DND-41 (cell line): Measurements from ENCODE around the gene MGAT4C.

Experiments
- ATAC-seq: fragments of 200-7000 bp; cut with Tn5 transposase; 3 replicates; pipeline ENCODE4 v1.9.1; 2021; ENCODE audit warnings: low read depth; ENCODE audit not compliant: insufficient read depth
- DNase-seq: peaks from one replicate; pipeline ENCODE4 v3.0.0-alpha.2; 2020
- H2AFZ ChIP-seq: 2 replicates; pipeline ENCODE4 v1.6.0; 2012; ENCODE audit warnings: low read depth, low read length
- H3K27ac ChIP-seq: 2 replicates; pipeline ENCODE4 v1.5.1; 2012; ENCODE audit warnings: low read length, inconsistent platforms
- H3K27me3 ChIP-seq: fragments of 200-600 bp; sonication (generic); 2 replicates; pipeline ENCODE4 v1.6.0; 2012; ENCODE audit warnings: low read length, mild to moderate bottlenecking, inconsistent platforms; ENCODE audit not compliant: insufficient read depth, poor library complexity
- H3K36me3 ChIP-seq: 2 replicates; pipeline ENCODE4 v1.5.1; 2012; ENCODE audit warnings: low read length, inconsistent platforms; ENCODE audit not compliant: insufficient read depth
- H3K4me1 ChIP-seq: 2 replicates; pipeline ENCODE4 v1.5.1; 2012; ENCODE audit warnings: mild to moderate bottlenecking, low read length; ENCODE audit not compliant: insufficient read depth
- H3K4me2 ChIP-seq: 2 replicates; pipeline ENCODE4 v1.6.0; 2012; ENCODE audit warnings: mild to moderate bottlenecking, moderate library complexity, low read length, inconsistent platforms; ENCODE audit not compliant: insufficient read depth
- H3K4me3 ChIP-seq, 2 experiments: fragments of 200-600 bp in 1 of 2; shearing (Covaris generic) in 1 of 2; 2 replicates each; pipeline ENCODE4 v1.5.1; 2012 to 2016; ENCODE audit warnings: inconsistent platforms in 2 of 2, low read length in 2 of 2, mild to moderate bottlenecking in 2 of 2, low read depth in 1 of 2, moderate library complexity in 1 of 2
- H3K79me2 ChIP-seq: 2 replicates; pipeline ENCODE4 v1.6.0; 2012; ENCODE audit warnings: low read length, inconsistent platforms; ENCODE audit not compliant: insufficient read depth
- H3K9ac ChIP-seq: 2 replicates; pipeline ENCODE4 v1.6.0; 2012; ENCODE audit warnings: low read depth, mild to moderate bottlenecking, inconsistent platforms, low read length, moderate library complexity
- H3K9me3 ChIP-seq: 2 replicates; pipeline ENCODE4 v1.5.1; 2012; ENCODE audit warnings: low read length, moderate library complexity, mild to moderate bottlenecking, inconsistent platforms; ENCODE audit not compliant: insufficient read depth, severe bottlenecking
- H4K20me1 ChIP-seq: 2 replicates; pipeline ENCODE4 v1.6.0; 2012; ENCODE audit warnings: low read length; ENCODE audit not compliant: insufficient read depth
- CTCF ChIP-seq: IDR thresholded peaks from 2 replicates; pipeline ENCODE4 v1.5.1; 2012; ENCODE audit warnings: borderline replicate concordance, low read length, moderate library complexity, mild to moderate bottlenecking; ENCODE audit not compliant: poor library complexity, severe bottlenecking; ENCODE audit errors: extremely low read depth
- EZH2 ChIP-seq: IDR thresholded peaks from 3 replicates; pipeline ENCODE4 v1.6.1; 2012; ENCODE audit warnings: borderline replicate concordance, low read depth, mild to moderate bottlenecking, moderate library complexity, low read length, inconsistent platforms; ENCODE audit not compliant: severe bottlenecking

Gene MGAT4C

DNA sequence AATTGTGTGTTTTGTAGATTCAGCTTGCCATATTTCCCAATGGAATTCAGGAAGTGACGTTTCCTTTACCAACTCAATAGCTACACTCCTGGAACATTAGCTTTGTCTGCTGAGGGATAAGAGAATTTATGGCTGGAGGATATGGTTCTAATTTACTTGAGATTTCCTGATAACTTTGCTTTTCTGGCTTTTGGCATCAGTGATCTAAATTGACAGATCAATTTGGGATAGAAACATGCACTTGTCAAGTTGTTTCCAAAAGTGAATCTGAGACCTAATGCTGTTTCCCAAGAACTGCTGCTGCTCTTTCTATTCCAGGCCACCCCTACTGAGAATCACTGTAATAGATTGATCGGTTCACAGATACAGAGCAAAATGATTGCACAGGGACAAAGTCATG lies 43.2 kb downstream of the MGAT4C start:
- H3K27me3 ChIP-seq, result no peaks in the 10 kb centered on the region
- no peaks in the 10 kb centered on the region for H3K36me3 ChIP-seq
- H2AFZ ChIP-seq, result no peak overlapping the region
- no peaks in the 10 kb centered on the region for H3K4me1 ChIP-seq
- ATAC-seq (no peak), DNase-seq (no peak)
- no peak overlapping the region for H3K4me3 ChIP-seq
- TF ChIP-seq EZH2 (no peak), CTCF (no peak)
- no peaks in the 10 kb centered on the region for H3K9me3 ChIP-seq
- no peaks in the 10 kb centered on the region for H4K20me1 ChIP-seq
- H3K4me2 ChIP-seq, result no peak overlapping the region
- no peak overlapping the region for H3K9ac ChIP-seq
- H3K27ac ChIP-seq, result no peak overlapping the region
- no peaks in the 10 kb centered on the region for H3K79me2 ChIP-seq

DNA sequence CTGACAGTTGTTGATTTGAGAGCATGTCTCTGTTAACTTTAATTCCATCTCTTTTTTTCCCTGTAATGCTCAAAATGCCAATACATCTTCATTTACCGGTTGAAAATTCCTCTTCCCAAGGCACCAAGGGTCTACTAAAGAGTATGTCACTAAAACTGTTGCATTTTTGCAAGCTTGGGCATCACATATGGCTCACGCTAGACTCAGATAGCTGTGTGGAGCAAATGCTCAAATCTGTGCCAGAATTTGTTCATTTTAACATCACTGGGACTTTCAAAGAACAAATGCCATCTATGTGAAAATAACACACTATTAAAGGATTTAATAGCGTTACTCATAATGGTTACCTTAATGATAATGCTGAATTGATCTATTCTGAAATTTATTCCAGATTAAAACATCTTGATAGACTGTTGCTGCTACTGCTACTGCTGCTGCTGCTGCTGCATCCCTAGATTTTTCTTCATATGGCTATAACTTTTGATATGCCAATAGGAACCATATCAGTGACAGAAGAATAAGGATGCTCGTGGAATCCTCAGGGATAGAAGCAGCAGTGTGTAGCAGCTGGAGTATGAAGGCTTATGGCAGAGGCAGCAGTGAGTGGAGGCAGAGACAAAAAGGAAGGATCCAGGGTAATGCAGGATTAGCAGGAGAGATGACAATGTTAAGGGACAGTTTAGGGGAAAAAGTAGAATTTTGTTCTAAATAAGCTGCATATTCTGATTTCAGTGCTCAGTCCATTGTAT lies 57.3 kb downstream of the MGAT4C start:
- TF ChIP-seq EZH2, result no peak
- no peak for TF ChIP-seq CTCF
- no peak overlapping the region for H3K4me3 ChIP-seq
- H3K4me1 ChIP-seq, result peaks cover 6% of the 10 kb centered on the region; the same call in 1 of the 2 replicates
- no peaks in the 10 kb centered on the region for H4K20me1 ChIP-seq
- no peaks in the 10 kb centered on the region for H3K36me3 ChIP-seq
- H3K9me3 ChIP-seq, result no peaks in the 10 kb centered on the region
- no peak overlapping the region for H2AFZ ChIP-seq
- ATAC-seq, result no peak
- H3K9ac ChIP-seq, result no peak overlapping the region
- no peaks in the 10 kb centered on the region for H3K79me2 ChIP-seq
- H3K4me2 ChIP-seq, result no peak overlapping the region
- no peaks in the 10 kb centered on the region for H3K27me3 ChIP-seq
- no peak overlapping the region for H3K27ac ChIP-seq
- no peak for DNase-seq

- Histone ChIP-seq H3K27ac (no peak overlapping the region), H3K4me3 (no peak overlapping the region), H3K9me3 (no peaks in the 10 kb centered on the region), H3K36me3 (no peaks in the 10 kb centered on the region), H3K9ac (no peak overlapping the region), H4K20me1 (no peaks in the 10 kb centered on the region), H3K27me3 (no peaks in the 10 kb centered on the region), H3K79me2 (no peaks in the 10 kb centered on the region), H3K4me1 (peaks cover 6% of the 10 kb centered on the region; the same call in 1 of the 2 replicates), H2AFZ (no peak overlapping the region), H3K4me2 (no peak overlapping the region)
- ATAC-seq, result no peak
- DNase-seq, result no peak
- TF ChIP-seq CTCF (no peak), EZH2 (no peak)
Measured at GRCh38 chr12:86196465-86196864, 59.7 kb downstream of the MGAT4C start.
